GM21381 (cell line): ENCODE results near the gene PIGZ.
"Not testable (repeated sequence)": the region's sequence is repeated elsewhere in the genome, so short reads cannot be mapped to it uniquely, and the experiment has no call there.

Experiments
- ATAC-seq: cut with Tn5 transposase; IDR thresholded peaks from one replicate; pipeline ENCODE4 v1.9.1; 2021; ENCODE audit warnings: mild to moderate bottlenecking, moderate library complexity; ENCODE audit not compliant: unreplicated experiment

Gene PIGZ

GRCh38 chr3:196962108-196962929, 6.3 kb downstream of the PIGZ start:
- ATAC-seq = no peak

- ATAC-seq = no peak
Observed at GRCh38 chr3:196954832-196955231, 13.8 kb downstream of the PIGZ start.

GRCh38 chr3:196951371-196951770, 17.3 kb downstream of the PIGZ start:
- ATAC-seq = no peak

- no peak for ATAC-seq
Observed at GRCh38 chr3:196949750-196950149, 18.9 kb downstream of the PIGZ start.

DNA sequence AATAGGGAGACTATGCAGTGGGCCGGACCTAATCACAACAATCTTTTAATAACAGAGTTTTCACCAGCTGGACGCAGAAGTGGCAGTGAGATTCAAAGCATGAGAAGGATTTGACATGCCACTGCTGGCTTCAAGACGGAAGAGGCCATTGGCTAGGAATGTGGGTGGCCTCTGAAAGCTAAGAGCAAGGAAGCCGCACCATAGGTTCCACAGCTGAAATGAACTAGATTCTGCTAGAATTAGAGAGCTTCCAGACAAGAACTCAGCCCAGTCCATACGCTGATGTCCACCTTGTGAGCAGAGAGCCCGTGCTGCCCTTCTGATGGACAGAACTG, 19.4 kb downstream of the PIGZ start:
- ATAC-seq = no peak

DNA sequence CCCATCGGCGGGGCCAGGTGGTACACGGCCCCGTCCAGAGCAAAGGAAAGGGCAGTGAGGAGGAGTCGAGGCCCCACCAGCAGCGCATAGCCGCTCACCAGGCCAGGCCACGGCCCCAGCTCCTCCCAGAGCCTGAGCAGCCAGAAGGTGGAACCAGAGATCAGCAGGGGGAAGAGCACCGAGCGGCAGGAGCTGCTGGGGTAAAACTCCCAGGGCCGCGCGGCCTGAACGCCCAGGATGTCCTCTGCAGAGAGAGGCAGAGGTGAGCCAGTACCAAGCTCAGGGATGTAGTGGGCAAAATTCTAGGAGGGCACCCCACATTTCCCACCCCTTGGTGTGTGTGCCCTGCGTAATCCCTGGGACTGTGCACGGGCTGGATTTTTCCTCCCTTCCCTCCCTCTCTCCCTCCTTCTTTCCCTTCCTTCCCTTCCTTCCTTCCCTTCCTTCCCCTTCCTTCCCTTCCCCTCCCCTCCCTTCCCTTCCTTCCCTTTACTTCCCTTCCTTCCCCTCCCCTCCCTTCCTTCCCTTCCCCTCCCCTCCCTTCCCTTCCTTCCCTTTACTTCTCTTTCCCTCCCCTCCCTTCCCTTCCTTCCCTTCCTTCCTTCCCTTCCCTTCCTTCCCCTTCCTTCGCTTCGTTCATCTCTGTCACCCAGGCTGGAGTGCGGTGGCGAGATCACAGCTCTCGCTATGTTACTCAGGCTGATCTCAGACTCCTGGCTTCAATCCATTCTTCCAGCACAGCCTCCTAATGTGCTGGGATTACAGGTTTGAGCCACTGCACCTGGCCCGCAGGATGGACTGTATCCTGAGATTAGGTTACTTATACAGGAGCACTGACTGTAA, 20.0 kb downstream of the PIGZ start:
- ATAC-seq = no peak

- ATAC-seq = no peak
Observed at GRCh38 chr3:196947860-196948441, 20.7 kb downstream of the PIGZ start.

GRCh38 chr3:196947136-196947859, 21.3 kb downstream of the PIGZ start:
- ATAC-seq = no peak

- ATAC-seq = not testable (repeated sequence)
Observed at GRCh38 chr3:196944037-196944790, 24.4 kb downstream of the PIGZ start.

- peak; percentile 13 for ATAC-seq
Observed at GRCh38 chr3:196942915-196943277, 25.7 kb downstream of the PIGZ start.

- ATAC-seq = peak; percentile 94
Observed at GRCh38 chr3:196942226-196942914, 26.3 kb downstream of the PIGZ start, which contains the start of gene NCBP2. TSS of gene NCBP2 (minus strand) at chr3:196942528. CDS start at chr3:196942503, 25 bp downstream.

DNA sequence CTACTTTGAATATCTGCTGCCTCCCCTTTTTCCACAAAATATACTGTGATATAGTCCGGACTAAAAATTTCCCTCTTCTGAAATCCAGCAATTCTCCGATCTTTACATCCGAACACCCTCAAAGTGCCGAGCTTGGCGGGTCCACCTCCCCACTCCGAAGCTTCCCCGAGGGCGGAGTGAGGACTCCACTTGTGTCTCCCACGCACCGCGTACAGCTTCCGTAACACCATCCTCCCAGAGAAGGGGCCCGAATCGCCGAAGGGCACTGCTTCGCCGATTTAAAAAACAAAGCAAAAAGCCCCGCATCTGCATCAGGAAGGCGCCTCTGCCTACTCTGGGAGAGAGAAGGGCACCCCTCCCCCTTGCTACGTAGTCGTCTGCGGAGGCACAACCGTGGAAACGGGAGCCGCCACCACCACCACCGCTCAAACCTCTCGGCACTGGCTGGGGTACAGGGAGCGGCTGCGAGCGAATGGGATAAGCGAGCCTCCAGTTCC, 26.9 kb downstream of the PIGZ start:
- ATAC-seq = peak; percentile 29

DNA sequence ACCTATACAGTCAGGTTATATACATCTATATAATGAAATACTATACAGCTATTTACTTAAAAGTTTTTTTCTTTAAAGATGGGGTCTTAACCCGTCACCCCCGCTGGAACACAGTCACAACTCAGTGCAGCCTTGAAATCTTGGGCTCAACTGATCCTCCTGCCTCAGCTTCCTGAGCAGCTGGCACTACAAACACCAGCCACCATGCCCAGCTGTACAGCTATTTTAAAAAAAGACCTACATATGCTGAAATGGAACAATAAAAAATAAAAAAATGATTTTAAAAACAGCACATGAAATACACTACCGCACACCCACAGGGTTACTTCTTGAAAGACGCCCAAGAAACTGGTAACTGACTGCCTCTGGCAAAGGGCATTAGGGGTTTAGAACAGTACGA, 30.1 kb downstream of the PIGZ start:
- ATAC-seq = no peak

GRCh38 chr3:196938124-196938523, 30.5 kb downstream of the PIGZ start:
- no peak for ATAC-seq

GRCh38 chr3:196936288-196936687, 32.3 kb downstream of the PIGZ start:
- no peak for ATAC-seq

- ATAC-seq = no peak
Observed at GRCh38 chr3:196932600-196932999, 36.0 kb downstream of the PIGZ start.

- no peak for ATAC-seq
Observed at GRCh38 chr3:196931828-196932587, 36.6 kb downstream of the PIGZ start.

- no peak for ATAC-seq
Observed at GRCh38 chr3:196931157-196931556, 37.5 kb downstream of the PIGZ start.
